GM21381 (cell line): Measurements from ENCODE around the gene THSD4.
"Not testable (repeated sequence)": the region's sequence is repeated elsewhere in the genome, so short reads cannot be mapped to it uniquely, and the experiment has no call there.

Experiments
- ATAC-seq: cut with Tn5 transposase; IDR thresholded peaks from one replicate; pipeline ENCODE4 v1.9.1; 2021; ENCODE audit warnings: mild to moderate bottlenecking, moderate library complexity; ENCODE audit not compliant: unreplicated experiment

Gene THSD4

DNA sequence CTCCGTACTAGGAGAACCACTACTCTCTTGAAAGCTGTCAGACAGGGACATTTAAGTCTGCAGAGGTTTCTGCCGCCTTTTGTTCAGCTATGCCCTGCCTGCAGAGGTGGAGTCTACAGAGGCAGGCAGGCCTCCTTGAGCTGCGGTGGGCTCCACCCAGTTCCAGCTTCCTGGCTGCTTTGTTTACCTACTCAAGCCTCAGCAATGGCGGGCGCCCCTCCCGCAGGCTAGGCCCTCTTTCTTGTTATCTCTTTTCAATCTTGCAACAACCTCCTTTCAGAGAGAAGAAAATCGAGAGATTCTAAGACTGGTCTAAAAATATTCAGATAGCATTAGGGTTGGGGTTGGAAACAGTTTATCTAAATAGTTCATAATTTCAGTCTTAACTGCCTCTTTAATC lies 257.5 kb downstream of the THSD4 start:
- ATAC-seq: not testable (repeated sequence)

DNA sequence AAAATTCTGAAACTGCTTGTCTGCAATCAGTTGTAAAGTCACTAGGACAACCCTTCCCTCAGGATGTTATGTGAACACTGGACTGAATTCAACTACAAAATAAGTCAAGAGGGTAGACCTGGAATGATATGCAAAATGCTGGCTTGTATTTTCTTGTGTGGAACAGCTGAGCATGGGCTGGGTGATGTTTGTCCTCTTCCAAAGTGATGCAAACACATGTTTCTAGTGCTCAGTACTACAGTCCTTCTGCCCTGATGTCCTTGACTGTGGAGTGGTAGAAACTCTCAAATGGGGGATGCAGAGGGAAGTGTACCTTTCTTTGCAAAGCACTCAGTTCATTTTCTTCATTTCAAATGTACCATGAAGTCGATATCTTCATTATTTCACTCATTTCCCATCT lies 258.6 kb downstream of the THSD4 start:
- ATAC-seq: no peak

DNA sequence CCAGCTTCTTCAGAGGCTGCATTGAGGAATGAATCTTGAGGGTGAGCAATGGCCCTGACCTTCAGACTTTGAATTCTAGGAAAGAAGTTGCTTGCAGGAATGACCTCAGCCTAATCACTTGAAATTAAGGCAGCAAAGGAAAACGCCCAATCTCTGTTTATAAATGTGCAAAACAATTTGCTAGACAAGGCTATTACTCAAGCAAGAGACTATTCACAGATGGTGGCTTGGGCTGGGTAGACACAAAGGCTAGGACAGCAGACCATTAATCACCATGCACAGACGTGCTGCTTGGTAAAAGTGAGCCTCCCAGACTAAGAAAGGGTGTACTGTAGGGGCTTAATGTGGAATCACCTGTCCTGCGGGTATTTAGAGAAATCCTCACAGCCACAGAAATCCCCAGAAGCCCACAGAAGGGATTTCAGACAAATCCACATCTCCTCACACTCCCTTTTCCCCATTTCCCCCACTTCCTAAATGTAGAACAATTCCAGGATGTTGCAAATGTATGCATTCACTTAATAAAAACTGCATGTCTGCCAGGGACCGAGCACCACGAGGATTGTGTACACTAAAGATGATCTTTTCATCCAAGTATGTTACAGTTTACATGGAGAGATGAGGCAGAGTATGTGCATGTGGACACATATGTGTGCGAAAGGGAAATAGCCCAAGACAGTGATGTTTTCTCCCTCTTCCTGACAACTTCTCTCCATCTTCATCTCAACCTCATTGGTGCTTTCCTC lies 259.5 kb downstream of the THSD4 start:
- no peak for ATAC-seq

DNA sequence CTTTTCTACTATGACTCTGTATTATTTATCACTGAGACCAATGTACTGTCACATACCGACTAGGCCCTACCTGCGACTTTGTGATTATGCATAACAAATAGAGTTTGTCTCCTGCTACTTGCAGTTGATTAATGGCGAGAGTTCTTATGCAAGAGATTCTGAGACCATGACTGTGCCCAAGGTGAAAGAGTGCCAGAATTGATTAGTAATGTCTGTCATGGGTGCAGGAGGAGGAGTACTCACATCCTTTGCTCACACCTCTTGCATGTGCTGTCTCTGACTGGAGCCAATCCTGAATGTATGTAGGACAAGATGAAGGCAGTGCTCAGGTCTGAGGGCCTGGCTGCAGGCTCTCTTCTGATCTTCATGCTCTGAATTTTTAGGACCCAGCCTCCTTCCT lies 260.7 kb downstream of the THSD4 start:
- no peak for ATAC-seq

DNA sequence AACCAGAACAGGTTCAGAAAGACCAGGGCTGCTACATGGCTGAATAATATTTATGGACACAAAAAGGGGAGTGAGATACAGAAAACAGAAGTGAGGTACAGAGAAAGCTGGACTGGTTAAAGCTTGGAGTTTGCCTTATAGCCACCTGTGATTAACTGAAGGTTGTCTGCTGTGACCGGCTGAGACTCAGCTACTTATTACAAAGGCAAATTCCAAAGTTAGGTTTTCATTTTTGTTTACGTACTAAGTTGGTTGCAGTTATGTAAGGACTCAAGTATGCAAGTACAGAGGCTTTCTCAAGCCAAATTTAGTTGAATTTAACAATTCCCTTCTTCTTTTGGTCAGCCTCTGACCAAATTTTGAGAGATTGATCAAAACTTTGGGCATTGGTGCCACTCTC lies 264.6 kb downstream of the THSD4 start:
- no peak for ATAC-seq

DNA sequence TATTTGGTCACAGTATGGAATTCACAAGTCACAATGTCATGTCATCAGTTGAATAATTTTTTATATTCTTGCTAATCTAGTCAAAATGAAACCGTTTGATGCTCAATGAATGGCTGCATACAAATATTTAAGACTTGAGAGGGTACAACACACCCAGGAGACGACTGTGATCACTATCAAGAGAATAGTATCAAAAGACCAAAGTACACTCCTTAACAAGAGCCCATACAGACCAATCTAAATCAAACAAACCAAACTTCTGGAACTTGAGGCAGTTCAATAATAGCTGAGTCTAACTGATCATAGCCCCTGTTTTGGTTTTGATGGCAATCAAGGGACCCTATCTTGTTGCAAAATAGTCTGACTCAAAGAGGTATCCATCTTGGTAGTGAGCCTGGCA lies 265.1 kb downstream of the THSD4 start:
- ATAC-seq: no peak

DNA sequence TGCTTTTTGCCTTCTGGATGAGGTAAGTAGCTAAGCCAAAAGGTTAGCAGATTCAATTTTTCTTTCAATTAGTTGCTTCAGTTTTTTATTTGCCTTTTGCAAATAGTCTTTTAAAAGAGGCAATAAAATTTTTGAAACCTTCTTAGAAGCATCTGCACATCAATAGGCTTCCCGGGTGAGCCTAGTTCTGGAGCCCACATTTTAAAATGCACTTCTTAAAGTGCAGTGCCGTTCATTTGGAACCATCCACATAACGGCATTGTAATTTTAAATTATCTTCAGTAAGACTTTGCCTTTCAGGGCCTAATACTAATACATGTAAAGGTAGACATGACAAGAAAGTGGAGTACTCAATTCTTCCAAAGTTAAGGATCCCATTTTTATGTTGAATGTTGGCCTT lies 269.2 kb downstream of the THSD4 start:
- ATAC-seq: no peak

DNA sequence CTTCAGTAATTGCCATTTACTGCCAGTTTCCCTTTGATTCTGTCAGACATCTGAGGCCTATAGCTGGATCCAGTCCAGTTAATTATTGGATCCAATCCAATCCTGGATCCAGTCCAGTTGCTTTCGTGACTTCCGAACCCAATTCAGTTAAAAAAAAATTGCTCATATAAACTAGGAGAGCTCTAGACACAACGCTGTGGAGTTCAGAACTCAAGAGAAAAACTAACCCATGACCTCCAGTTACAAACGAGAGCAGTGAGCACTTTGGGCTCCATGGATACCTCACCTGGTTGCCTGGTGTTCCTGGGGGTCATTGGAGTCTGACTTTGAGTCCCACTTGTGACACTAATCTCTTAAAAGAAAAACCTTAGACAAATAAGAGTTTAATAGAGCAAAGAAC lies 269.8 kb downstream of the THSD4 start:
- ATAC-seq: no peak

DNA sequence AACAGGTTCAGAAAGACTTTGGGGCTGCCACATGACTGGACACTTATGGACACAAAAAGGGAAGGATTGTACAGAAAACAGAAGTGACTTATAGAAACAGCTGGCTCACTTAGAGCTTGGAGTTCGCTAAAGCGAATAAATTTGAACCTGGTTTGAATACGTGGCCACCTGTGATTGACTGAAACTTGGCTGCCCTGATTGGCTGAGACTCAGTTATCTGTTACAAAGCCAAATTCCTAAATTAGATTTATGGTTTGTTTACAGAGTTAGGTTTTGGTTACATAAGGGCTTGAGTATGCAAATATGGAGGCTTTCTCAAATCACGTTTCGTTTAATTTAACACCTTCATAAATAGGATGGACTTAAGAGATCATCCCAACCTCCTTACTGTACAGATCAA lies 270.2 kb downstream of the THSD4 start:
- ATAC-seq: no peak

DNA sequence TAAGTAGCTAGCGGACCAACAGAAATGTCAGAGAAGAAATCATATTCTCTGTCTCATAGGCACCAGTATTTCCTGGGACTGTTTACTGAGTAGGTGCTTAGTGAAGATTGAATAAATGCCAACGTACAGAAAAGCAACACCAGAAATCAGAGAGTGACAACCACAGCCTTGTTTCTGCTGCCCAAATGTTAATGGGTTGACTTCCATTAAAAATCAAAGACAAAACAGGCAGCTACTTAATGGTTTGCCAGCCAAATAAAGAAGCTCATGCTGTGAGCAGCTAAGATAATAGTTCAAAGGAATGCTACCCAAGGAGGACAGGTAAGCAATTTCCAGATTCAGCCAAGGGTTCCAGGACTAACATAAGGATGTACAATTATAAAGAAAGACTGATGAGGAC lies 270.7 kb downstream of the THSD4 start:
- no peak for ATAC-seq

DNA sequence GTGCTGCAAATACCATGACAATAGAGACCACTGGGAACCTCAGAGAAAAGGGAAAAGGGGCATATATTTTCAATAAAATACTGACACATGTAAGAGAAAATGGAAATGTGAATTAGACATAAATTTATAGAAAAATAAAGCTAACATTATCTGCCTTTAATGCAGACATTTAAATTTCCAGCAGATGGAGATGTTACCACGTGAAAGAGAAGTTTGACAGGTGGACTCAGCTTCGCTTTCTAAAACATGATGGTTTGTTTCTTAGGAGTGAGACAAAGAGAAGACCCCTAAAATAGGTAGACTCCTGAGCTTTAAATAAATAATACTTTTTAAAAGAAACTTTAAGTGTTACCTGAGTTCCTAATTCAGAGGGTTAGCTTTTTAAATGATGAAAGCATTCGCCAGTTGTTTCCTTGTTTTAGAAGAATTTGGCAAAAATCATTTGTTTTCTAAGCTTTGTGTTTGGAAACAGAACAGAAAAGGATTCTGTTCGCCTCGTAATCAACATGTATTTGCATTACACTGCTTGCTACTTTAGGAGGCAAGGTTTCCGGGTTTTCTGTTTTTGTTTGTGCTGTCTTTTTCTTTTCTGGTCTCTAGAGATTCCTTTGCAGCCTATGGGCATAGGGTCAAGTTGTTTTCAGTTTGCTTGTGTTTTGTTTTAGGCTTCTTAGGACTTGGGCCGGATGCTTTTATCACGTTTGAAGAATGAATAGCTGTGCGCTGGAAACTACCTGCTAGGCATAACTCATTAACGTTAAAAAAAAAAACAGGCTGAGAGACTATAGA lies 271.4 kb downstream of the THSD4 start:
- ATAC-seq: no peak

DNA sequence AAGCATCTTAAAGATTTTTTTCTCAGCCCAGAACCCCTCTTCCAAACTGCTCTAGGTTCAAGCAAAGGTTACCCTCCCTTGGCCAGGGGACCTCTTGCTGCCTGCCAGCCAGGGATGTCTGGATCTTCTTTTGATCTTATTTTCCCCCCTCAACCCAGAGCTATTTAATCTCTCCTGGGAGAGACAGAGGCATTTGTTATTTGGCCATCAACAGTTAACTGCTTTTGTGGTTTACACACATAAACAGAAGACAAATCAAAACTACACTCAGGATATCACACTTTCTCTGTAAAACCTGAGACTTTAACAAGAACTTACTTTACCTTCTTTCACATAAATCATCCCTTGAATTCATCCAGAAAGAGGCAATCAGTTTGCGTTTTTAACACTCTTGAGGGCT lies 272.5 kb downstream of the THSD4 start:
- no peak for ATAC-seq

DNA sequence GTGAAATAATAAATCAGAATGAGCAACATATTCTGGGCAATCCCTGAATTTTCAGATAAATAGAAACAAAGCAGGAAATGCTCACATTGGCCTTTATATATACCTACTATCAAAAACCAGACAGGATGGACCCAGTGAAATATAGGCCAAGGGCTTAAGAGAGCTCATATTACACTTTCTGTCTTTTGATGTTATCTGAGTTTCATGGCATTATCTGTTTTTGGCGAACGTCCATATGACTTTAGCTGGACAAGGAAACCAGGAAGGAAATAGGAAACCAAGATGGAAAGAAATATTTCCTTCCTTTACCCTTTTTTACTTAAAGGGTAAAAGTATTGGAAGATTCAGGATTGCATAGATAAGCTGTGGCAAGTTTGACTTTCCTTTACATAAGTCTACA lies 274.8 kb downstream of the THSD4 start:
- no peak for ATAC-seq

DNA sequence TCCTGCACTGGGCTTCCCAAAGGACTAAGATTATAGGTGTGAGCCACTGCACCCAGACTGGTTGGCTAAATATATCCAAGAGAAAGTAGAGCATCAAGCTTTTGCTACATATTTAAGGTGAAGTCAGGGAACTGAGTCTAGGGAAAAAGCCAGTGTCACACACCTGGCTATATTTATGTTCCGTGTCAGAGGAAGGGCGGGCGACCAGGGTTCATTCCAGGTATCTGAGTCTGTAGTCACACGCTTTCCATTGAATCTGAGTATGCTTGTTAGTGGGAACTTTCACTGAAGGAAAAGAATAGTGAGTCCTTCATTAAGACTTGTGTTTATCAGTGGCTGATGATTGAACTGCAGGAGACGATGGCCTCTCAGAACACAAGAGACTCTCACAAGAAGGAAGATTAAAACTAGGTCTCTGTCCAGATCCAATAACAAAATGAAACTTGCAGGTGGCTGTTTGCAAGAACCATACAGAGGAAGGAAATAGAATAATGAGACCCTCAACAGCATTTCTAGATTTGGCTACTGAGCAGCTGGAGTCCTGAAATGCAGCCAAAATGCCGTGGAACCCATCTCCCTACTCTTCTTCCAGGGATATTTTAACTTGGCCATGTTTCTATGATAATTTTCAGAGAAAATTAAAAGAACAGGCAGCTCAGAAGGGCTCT lies 276.3 kb downstream of the THSD4 start:
- ATAC-seq: no peak

DNA sequence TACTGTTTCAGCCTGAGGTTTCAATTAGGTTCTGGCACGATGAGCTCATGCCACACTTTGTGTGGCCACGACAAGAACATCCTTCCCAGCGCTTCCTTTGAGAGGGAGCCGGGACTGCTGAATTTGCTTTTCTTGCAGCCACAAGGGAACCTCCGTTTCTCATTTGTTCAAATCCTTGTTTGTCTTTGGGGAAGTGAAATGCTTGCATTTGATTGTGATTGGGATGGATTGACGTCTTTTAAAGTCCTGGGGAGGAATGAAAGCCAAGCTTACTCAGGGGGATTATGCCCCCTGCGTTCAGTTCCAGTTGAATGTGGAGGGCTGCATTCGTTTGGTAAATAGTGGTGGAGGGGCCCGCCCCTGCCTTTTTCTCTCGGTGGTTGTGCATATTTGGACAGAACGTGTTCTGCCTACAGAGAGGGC lies 277.6 kb downstream of the THSD4 start:
- no peak for ATAC-seq

DNA sequence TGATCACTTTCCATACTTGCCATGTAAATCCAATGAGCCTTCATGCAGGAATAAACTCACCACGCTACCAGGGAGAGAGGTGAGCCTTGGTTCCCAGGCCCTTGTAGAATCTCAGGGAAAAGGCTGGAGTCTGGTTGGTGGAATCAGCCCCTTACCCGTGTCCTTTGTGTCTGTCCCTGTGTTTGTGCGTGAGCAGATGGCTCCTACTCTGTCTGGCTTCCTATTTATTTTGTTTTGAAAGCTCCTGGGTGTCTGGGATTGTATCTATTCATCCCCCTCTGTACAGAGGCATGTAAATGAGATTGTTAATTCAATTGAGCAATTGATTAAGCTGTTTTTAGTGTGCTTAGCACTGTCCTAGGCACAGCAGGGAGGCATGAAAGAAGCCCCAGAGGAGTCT lies 278.1 kb downstream of the THSD4 start:
- no peak for ATAC-seq

DNA sequence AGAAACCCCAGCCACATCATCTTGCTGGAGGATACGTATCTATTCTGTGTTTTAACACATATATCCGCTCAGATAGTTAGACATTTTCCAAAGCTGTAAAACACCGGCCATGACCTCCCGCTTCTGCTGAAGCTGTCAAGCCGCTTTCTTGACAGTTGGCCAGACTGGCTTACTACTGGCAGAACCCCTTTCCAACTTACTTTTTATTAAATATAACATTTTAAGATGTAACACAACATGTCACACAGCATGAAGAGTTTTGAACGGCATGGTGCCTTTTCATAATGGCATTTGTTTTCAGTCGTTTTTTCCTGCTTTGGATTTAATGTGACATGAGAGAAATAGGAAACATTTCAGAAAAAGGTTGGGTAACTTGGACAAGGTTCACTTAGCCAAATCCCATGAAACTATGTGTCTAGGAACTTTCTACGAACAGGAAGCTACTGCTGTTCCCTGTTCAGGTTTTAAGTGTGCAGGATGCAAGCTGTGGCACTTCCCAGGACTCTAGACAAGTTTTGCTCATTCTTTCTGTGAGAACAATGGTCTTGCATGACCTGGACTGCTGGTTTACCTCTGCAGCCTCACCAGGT lies 281.4 kb downstream of the THSD4 start:
- no peak for ATAC-seq

DNA sequence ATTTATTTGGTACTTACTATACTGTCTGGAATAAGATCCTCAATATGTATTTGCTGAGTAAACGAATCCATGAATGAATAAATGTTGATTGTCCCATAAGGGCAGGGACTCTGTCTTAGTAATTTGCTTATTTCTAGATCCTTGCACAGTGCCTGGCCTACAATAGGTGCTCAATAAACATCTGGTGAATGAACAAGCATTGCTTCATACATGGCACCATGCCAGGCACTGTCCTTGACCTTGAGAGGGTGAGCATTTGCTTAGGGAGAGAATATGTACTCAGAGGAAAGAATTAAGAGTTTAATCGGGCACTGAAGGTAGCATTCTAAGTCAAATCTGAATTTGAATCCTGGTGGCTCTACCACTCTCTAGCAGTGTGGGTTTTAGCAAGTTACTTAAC lies 282.1 kb downstream of the THSD4 start:
- no peak for ATAC-seq

DNA sequence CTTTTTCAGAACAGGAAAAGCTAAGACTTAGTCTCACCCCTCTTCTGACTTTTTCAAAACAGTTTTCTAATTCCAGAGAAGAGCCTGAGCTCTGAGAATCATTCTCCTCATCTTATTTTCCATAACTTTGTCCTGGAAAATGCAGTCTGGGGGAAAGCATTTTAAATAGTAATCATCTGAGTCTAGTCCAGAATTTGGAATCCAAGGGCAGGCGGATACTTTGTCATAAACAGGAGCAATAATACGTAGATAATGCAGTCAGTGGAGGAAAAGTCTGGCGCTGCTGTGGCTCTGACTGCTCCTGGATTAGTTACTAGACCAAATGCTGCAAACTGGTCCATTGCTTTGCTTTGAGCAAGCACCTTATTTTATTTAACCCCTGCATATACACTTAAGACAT lies 285.0 kb downstream of the THSD4 start:
- no peak for ATAC-seq

DNA sequence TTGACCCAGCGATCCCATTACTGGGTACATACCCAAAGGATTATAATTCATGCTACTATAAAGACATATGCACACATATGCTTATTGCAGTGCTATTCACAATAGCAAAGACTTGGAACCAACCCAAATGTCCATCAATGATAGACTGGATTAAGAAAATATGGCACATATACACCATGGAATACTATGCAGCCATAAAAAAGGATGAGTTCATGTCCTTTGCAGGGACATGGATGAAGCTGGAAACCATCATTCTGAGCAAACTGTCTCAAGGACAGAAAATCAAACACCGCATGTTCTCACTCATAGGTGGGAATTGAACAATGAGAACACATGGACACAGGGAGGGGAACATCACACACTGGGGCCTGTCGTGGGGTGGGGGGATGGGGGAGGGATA lies 286.5 kb downstream of the THSD4 start:
- not testable (repeated sequence) for ATAC-seq

DNA sequence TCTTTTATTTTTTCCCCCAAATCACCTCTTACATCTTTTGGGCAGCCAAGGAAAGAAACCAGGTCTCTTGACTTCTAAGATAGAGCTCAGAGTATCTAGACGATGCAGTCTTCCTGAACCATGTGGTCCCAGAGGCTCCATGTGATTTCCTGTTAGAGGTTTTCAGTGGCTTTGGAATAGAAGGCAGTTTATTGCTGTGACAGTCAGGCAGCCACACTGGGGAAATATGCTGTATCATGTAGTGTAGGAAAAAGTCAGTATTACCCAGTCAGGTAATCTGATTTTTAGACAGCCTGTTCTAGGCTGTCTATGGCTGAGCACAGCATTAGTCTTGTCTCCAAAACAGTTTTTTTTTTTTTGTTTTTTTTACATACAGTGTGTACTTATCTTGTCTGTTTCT lies 294.3 kb downstream of the THSD4 start:
- no peak for ATAC-seq

DNA sequence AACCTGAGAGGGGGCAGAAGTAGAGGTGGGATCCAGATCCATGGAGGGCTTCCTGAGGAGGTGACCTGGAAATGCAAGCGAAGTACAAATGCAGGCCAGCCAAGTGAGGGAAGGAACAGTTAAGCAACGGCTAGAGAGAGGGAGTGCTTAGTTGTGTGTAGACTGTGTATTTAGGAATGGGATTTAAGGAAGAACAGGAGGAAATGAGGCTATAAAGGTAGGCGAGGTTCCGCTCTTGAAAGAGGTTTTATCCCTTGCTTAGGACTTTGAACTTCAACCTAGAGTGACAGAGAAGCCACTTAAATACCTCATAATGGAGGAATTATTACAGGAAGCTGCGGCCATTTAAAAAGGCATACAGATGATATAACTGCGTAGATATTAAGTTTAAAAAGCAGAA lies 295.1 kb downstream of the THSD4 start:
- no peak for ATAC-seq
